Neuronal stem cell (in vitro differentiated cells): ENCODE measurements around the gene ZNRF4.
A peak's percentile ranks its signal among the peaks of the same experiment; 100 is the strongest.

ENCODE experiments used
- DNase-seq: peaks from one replicate; pipeline ENCODE4 v3.0.0-alpha.2; 2013; ENCODE audit warnings: low spot score
- H2AFZ ChIP-seq: one replicate; pipeline ENCODE4 v1.6.1; 2013; ENCODE audit warnings: mild to moderate bottlenecking, low read length, inconsistent platforms
- H2AK5ac ChIP-seq: 2 replicates; pipeline ENCODE4 v1.6.1; 2013; ENCODE audit warnings: low read depth, mild to moderate bottlenecking, inconsistent platforms, low read length, moderate library complexity, mixed read lengths
- H2BK120ac ChIP-seq: 2 replicates; pipeline ENCODE4 v1.6.1; 2013; ENCODE audit warnings: low read depth, mild to moderate bottlenecking, inconsistent platforms, low read length, moderate library complexity, mixed read lengths
- H2BK12ac ChIP-seq: one replicate; pipeline ENCODE4 v1.6.1; 2013; ENCODE audit warnings: low read length, inconsistent platforms
- H2BK15ac ChIP-seq: 2 replicates; pipeline ENCODE4 v1.6.1; 2013; ENCODE audit warnings: mild to moderate bottlenecking, low read length, inconsistent platforms, mixed read lengths
- H2BK5ac ChIP-seq: one replicate; pipeline ENCODE4 v1.6.1; 2013; ENCODE audit warnings: inconsistent platforms, mild to moderate bottlenecking, low read length, moderate library complexity
- H3K14ac ChIP-seq: one replicate; pipeline ENCODE4 v1.6.1; 2013; ENCODE audit warnings: low read length, inconsistent platforms
- H3K18ac ChIP-seq: 2 replicates; pipeline ENCODE4 v1.6.1; 2013; ENCODE audit warnings: low read length, inconsistent platforms
- H3K23ac ChIP-seq: 2 replicates; pipeline ENCODE4 v1.6.1; 2013; ENCODE audit warnings: low read depth, mild to moderate bottlenecking, mixed read lengths, low read length, inconsistent platforms; ENCODE audit not compliant: poor library complexity
- H3K27ac ChIP-seq: replicated peaks from 3 replicates; pipeline ENCODE4 v1.5.1; 2013; ENCODE audit warnings: low read length, inconsistent platforms
- H3K27me3 ChIP-seq, 3 experiments: 2 replicates each; pipeline ENCODE4 v1.6.1; 2013; ENCODE audit warnings: low read length in 3 of 3, mild to moderate bottlenecking in 2 of 3, inconsistent platforms in 1 of 3, low read depth in 1 of 3, mixed read lengths in 1 of 3, moderate library complexity in 1 of 3; ENCODE audit not compliant: control insufficient read depth in 3 of 3, insufficient read depth in 3 of 3
- H3K36me3 ChIP-seq, 2 donors: replicated peaks in 1 of 2; 2 replicates each; pipeline ENCODE4 v1.6.1; 2013; ENCODE audit warnings: low read length in 2 of 2; ENCODE audit not compliant: control insufficient read depth in 2 of 2, insufficient read depth in 2 of 2
- H3K4ac ChIP-seq: 2 replicates; pipeline ENCODE4 v1.6.1; 2013; ENCODE audit warnings: inconsistent platforms, mild to moderate bottlenecking, low read length, moderate library complexity
- H3K4me1 ChIP-seq, 2 donors: 1 replicate in 1 of 2; 2 replicates in 1 of 2; pipeline ENCODE4 v1.6.1; 2013; ENCODE audit warnings: low read length in 2 of 2, low read depth in 1 of 2; ENCODE audit not compliant: control insufficient read depth in 2 of 2, insufficient read depth in 1 of 2
- H3K4me2 ChIP-seq: one replicate; pipeline ENCODE4 v1.6.1; 2013; ENCODE audit warnings: mild to moderate bottlenecking, low read length, inconsistent platforms; ENCODE audit not compliant: insufficient read depth, poor library complexity, severe bottlenecking
- H3K4me3 ChIP-seq, 2 donors: 2 replicates each; pipeline ENCODE4 v1.5.1; 2013; ENCODE audit warnings: low read length in 2 of 2, mild to moderate bottlenecking in 2 of 2, inconsistent platforms in 1 of 2, moderate library complexity in 1 of 2
- H3K79me1 ChIP-seq: one replicate; pipeline ENCODE4 v1.6.1; 2013; ENCODE audit warnings: low read depth, mild to moderate bottlenecking, inconsistent platforms, low read length, moderate library complexity
- H3K9ac ChIP-seq: one replicate; pipeline ENCODE4 v1.6.1; 2013; ENCODE audit warnings: mild to moderate bottlenecking, low read depth, low read length, inconsistent platforms; ENCODE audit not compliant: poor library complexity
- H3K9me3 ChIP-seq, 2 donors: replicated peaks in 1 of 2; 2 replicates each; pipeline versions ENCODE3 to v1.6.1; 2013; ENCODE audit warnings: low read length in 2 of 2, mild to moderate bottlenecking in 2 of 2, inconsistent platforms in 1 of 2, low read depth in 1 of 2, mixed read lengths in 1 of 2, moderate library complexity in 1 of 2; ENCODE audit not compliant: control insufficient read depth in 2 of 2, insufficient read depth in 1 of 2
- H4K8ac ChIP-seq: one replicate; pipeline ENCODE4 v1.6.1; 2013; ENCODE audit warnings: low read depth, mild to moderate bottlenecking, inconsistent platforms, low read length, moderate library complexity
- H4K91ac ChIP-seq: one replicate; pipeline ENCODE4 v1.6.1; 2013; ENCODE audit warnings: low read length, low read depth, mild to moderate bottlenecking, inconsistent platforms; ENCODE audit not compliant: poor library complexity
- WGBS, 2 donors: extraction: QIAGEN DNeasy Blood & Tissue Kit; methylation state at CpG; one replicate each; pipeline ENCODE4 v1.1.7; 2013; ENCODE audit warnings: missing lambda C conversion rate in 2 of 2, mixed read lengths in 1 of 2; ENCODE audit not compliant: insufficient read length in 2 of 2, insufficient replicate concordance in 1 of 2; ENCODE audit errors: extremely low coverage in 2 of 2; 5-methylcytosine and 5-hydroxymethylcytosine counted together

Gene ZNRF4

GRCh38 chr19:5489551-5489950 lies 34.3 kb downstream of the ZNRF4 start:
- Histone ChIP-seq H3K36me3 (no peaks in the 10 kb centered on the region), H2AK5ac (peak overlapping the region; percentile 20), H4K91ac (no peak overlapping the region), H4K8ac (no peak overlapping the region), H3K9me3 (no peaks in the 10 kb centered on the region), H2BK5ac (no peak overlapping the region), H3K14ac (no peak overlapping the region), H3K4ac (no peak overlapping the region), H3K79me1 (no peaks in the 10 kb centered on the region), H3K4me1 (peaks cover 8 to 26% of the 10 kb centered on the region in 2 donors), H3K23ac (no peak overlapping the region), H2BK120ac (no peak overlapping the region), H3K9ac (no peak overlapping the region), H3K18ac (peak overlapping the region; percentile 82), H3K27ac (no peak overlapping the region), H2BK15ac (peak overlapping the region; percentile 2), H3K4me3 (no peak overlapping the region), H3K4me2 (no peak overlapping the region), H2AFZ (peak overlapping the region; percentile 54), H2BK12ac (peak overlapping the region; percentile 85), H3K27me3 (no peaks in the 10 kb centered on the region)
- WGBS, 2 donors: no CpG with 5 or more reads among the region's 18 CpGs
- DNase-seq: no peak

DNA sequence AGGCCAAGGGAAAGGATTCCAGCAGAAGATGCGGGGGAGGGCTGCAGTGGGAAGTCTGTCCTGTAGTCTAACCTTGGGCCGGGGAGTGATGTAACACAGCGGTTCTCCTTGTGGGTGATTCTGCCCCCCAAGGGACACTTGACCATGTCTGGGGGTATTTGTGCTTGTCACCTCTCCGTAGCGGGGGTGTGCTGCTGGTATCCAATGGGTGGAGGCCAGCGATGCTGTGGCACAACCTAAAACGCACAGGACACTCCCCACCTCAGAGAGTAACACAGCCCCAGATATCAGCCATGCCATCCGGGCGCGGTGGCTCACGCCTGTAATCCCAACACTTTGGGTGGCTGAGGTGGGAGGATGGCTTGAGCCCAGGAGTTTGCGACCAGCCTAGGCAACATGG lies 36.3 kb downstream of the ZNRF4 start:
- H3K27ac ChIP-seq: peak overlapping the region; percentile 97
- peak overlapping the region; percentile 73 for H2BK15ac ChIP-seq
- peak overlapping the region; percentile 98 for H3K18ac ChIP-seq
- peak overlapping the region; percentile 73 for H3K9ac ChIP-seq
- no peak overlapping the region for H3K4me2 ChIP-seq
- no peak overlapping the region for H3K14ac ChIP-seq
- peaks cover 0 to 2% (median 0%) of the 10 kb centered on the region in 3 experiments for H3K27me3 ChIP-seq
- H3K4me1 ChIP-seq: peaks cover 6 to 35% of the 10 kb centered on the region in 2 donors
- peak overlapping the region; percentile 61 for H3K23ac ChIP-seq
- no peak overlapping the region for H2AFZ ChIP-seq
- peak overlapping the region; percentile 98 for H2BK5ac ChIP-seq
- no peaks in the 10 kb centered on the region for H3K9me3 ChIP-seq
- H2AK5ac ChIP-seq: peak overlapping the region; percentile 100
- no peak overlapping the region for H4K8ac ChIP-seq
- H3K79me1 ChIP-seq: no peaks in the 10 kb centered on the region
- H3K36me3 ChIP-seq: no peaks in the 10 kb centered on the region
- H2BK12ac ChIP-seq: peak overlapping the region; percentile 100
- no CpG with 5 or more reads among the region's 12 CpGs for WGBS, 2 donors
- H3K4me3 ChIP-seq: no peak overlapping the region
- peak overlapping the region; percentile 98 for H4K91ac ChIP-seq
- peak overlapping the region; percentile 81 for H2BK120ac ChIP-seq
- no peak for DNase-seq
- H3K4ac ChIP-seq: peak overlapping the region; percentile 94

DNA sequence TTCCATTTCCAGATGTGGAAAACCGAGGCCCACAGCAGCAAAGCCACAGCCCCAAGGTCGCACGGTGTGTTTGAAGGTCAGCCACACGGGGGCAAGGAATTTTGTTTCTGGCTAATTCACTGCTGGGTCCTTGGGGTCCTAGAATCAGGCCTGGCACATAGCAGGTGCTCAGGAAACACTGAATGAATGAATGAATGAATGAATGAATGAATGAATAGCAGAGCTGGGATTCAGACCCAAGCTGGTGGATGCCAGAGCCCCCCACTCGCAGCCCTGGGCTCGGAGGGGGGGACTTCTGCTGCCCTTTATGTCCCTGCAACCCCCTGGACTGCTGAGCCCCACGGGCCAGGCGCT lies 37.0 kb downstream of the ZNRF4 start:
- H3K27me3 ChIP-seq: peaks cover 0 to 2% (median 0%) of the 10 kb centered on the region in 3 experiments
- peak overlapping the region; percentile 78 for H2AFZ ChIP-seq
- H3K9me3 ChIP-seq: no peaks in the 10 kb centered on the region
- no peak overlapping the region for H4K8ac ChIP-seq
- DNase-seq: no peak
- no peak overlapping the region for H3K9ac ChIP-seq
- peaks cover 6 to 36% of the 10 kb centered on the region in 2 donors for H3K4me1 ChIP-seq
- no peak overlapping the region for H2BK15ac ChIP-seq
- H3K4me3 ChIP-seq: peak overlapping the region in 1 of 2 donors; percentile 32
- no peak overlapping the region for H2BK12ac ChIP-seq
- H3K18ac ChIP-seq: peak overlapping the region; percentile 96
- H2BK5ac ChIP-seq: peak overlapping the region; percentile 98
- H3K4me2 ChIP-seq: no peak overlapping the region
- H3K14ac ChIP-seq: peak overlapping the region; percentile 78
- H3K79me1 ChIP-seq: no peaks in the 10 kb centered on the region
- peak overlapping the region; percentile 81 for H2BK120ac ChIP-seq
- peak overlapping the region; percentile 97 for H3K27ac ChIP-seq
- no CpG with 5 or more reads among the region's 8 CpGs for WGBS, 2 donors
- H3K23ac ChIP-seq: no peak overlapping the region
- no peaks in the 10 kb centered on the region for H3K36me3 ChIP-seq
- peak overlapping the region; percentile 58 for H4K91ac ChIP-seq
- H3K4ac ChIP-seq: peak overlapping the region; percentile 96
- H2AK5ac ChIP-seq: peak overlapping the region; percentile 100

DNA sequence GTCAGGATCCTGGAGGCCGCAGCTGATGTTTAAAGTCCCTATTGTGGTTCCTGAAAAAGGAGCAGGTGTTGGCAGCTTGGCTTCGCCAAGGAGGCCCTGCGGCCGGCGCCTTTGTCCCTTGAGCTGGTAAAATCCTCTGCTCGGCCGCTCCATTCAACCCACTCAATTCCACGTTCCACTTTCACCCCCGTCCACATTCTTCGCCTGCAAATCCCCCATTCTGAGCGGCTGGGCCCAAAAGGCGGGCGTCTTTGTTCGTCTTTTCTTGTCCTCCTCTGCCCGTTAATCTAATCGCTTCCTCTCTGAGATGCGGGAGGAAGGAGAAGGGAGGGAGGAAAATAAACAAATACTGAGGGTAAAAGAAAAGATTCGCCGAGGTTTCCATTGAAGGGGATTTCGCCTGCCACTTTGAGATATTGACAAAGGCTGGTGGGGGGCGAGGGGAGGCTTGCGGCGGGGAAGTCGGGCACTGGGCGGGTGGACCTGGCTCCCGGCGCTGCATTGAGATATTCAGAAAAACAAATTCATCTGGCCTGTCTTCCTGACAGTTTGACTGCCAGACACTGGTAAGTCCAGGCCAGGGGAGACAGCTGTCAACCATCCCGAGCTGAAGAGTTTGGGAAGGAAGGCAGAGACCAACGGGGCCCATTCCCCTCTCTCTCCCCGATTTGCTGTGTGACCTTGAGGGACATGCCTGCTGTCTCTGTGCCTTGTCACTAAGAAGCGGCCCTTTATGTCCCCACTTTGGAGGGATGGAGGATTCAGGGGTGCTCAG lies 37.6 kb downstream of the ZNRF4 start:
- no peak overlapping the region for H2BK15ac ChIP-seq
- H2AFZ ChIP-seq: peak overlapping the region; percentile 78
- no CpG with 5 or more reads among the region's 31 CpGs for WGBS, 2 donors
- H2AK5ac ChIP-seq: peak overlapping the region; percentile 100
- H3K9ac ChIP-seq: no peak overlapping the region
- H3K79me1 ChIP-seq: no peaks in the 10 kb centered on the region
- H2BK12ac ChIP-seq: no peak overlapping the region
- H2BK120ac ChIP-seq: peak overlapping the region; percentile 81
- peak overlapping the region; percentile 56 for H3K4me2 ChIP-seq
- H3K4ac ChIP-seq: no peak overlapping the region
- peaks cover 0 to 2% (median 0%) of the 10 kb centered on the region in 3 experiments for H3K27me3 ChIP-seq
- peak overlapping the region; percentile 98 for H2BK5ac ChIP-seq
- no peaks in the 10 kb centered on the region for H3K36me3 ChIP-seq
- no peak overlapping the region for H4K91ac ChIP-seq
- H3K4me3 ChIP-seq: peak overlapping the region in 1 of 2 donors; percentile 32
- H4K8ac ChIP-seq: no peak overlapping the region
- H3K14ac ChIP-seq: no peak overlapping the region
- H3K9me3 ChIP-seq: no peaks in the 10 kb centered on the region
- DNase-seq: peak; percentile 95
- H3K23ac ChIP-seq: no peak overlapping the region
- H3K27ac ChIP-seq: peak overlapping the region; percentile 97
- peaks cover 6 to 41% of the 10 kb centered on the region in 2 donors for H3K4me1 ChIP-seq
- peak overlapping the region; percentile 96 for H3K18ac ChIP-seq
